Measurements from ENCODE around the gene ERP27.
A peak's percentile ranks its signal among the peaks of the same experiment; 100 is the strongest.

Gene ERP27

GRCh38 chr12:14959463-14959862, 21.1 kb upstream of the ERP27 start:
- no peak for DNase-seq

GRCh38 chr12:14959126-14959440, 20.7 kb upstream of the ERP27 start:
- DNase-seq, result no peak

- DNase-seq, result no peak
These were observed 20.2 kb upstream of the ERP27 start for GRCh38 chr12:14958361-14959125.

- DNase-seq, result no peak
These were observed 19.3 kb upstream of the ERP27 start for GRCh38 chr12:14957551-14958168.

- DNase-seq, result no peak
These were observed 18.6 kb upstream of the ERP27 start for GRCh38 chr12:14956905-14957304.

- DNase-seq, result no peak
These were observed 17.9 kb upstream of the ERP27 start for GRCh38 chr12:14956024-14956891.

- DNase-seq, result no peak
These were observed 15.9 kb upstream of the ERP27 start for GRCh38 chr12:14954269-14954668.

- DNase-seq, result no peak
These were observed 15.4 kb upstream of the ERP27 start for GRCh38 chr12:14953752-14954151.

- DNase-seq, result peak in 1 of 2 experiments; percentile 13
These were observed 14.1 kb upstream of the ERP27 start for GRCh38 chr12:14952299-14952921.

- DNase-seq, result no peak
These were observed 13.5 kb upstream of the ERP27 start for GRCh38 chr12:14951851-14952250.

GRCh38 chr12:14950982-14951746, 12.8 kb upstream of the ERP27 start:
- DNase-seq, result no peak

GRCh38 chr12:14950421-14950820, 12.1 kb upstream of the ERP27 start:
- no peak for DNase-seq

GRCh38 chr12:14949631-14950030, 11.3 kb upstream of the ERP27 start:
- DNase-seq, result no peak

GRCh38 chr12:14948672-14949071, 10.3 kb upstream of the ERP27 start:
- peak in 1 of 2 experiments; percentile 44 for DNase-seq

GRCh38 chr12:14946861-14947260, 8.5 kb upstream of the ERP27 start:
- no peak for DNase-seq

GRCh38 chr12:14946162-14946561, 7.8 kb upstream of the ERP27 start:
- DNase-seq, result no peak

- no peak for DNase-seq
These were observed 4.0 kb upstream of the ERP27 start for GRCh38 chr12:14942196-14942931.

GRCh38 chr12:14941369-14941768, 3.0 kb upstream of the ERP27 start:
- DNase-seq, result no peak

GRCh38 chr12:14937689-14938088, 648 bp downstream of the ERP27 start:
- no peak for DNase-seq

- no peak for DNase-seq
These were observed 1.3 kb downstream of the ERP27 start for GRCh38 chr12:14937014-14937413.

- no peak for DNase-seq
These were observed 2.0 kb downstream of the ERP27 start for GRCh38 chr12:14936224-14936861.

Measured in NCI-H2081 (cell line).